GM23338 (cell line): ENCODE data around the gene STK11IP. TPM values are rescaled to one million over a fixed set of nuclear protein-coding genes. Genes with fewer than 3 reads are reported as not detected.

Experiments
- ATAC-seq: fragments of 200-7000 bp; cut with Tn5 transposase; 3 replicates; pipeline ENCODE4 v1.9.1; 2020
- DNase-seq: peaks from one replicate; pipeline ENCODE4 v3.0.0-alpha.2; 2015; ENCODE audit warnings: low spot score
- H2AFZ ChIP-seq: fragments of 200-600 bp; sonication (generic); 2 replicates; pipeline ENCODE4 v1.8.0; 2016; ENCODE audit warnings: antibody characterized with exemption, mild to moderate bottlenecking, moderate library complexity
- H3F3A ChIP-seq: fragments of 200-600 bp; sonication (generic); replicated peaks from 2 replicates; pipeline ENCODE4 v1.8.0; 2017; ENCODE audit warnings: antibody characterized with exemption, mixed run types, low read depth
- H3K27ac ChIP-seq: fragments of 200-600 bp; sonication (generic); 2 replicates; pipeline ENCODE4 v1.6.1; 2016; ENCODE audit warnings: low read depth
- H3K27me3 ChIP-seq: fragments of 200-600 bp; sonication (generic); 2 replicates; pipeline ENCODE4 v1.8.0; 2016; ENCODE audit warnings: mild to moderate bottlenecking, mixed run types, moderate library complexity; ENCODE audit not compliant: insufficient read depth
- H3K36me3 ChIP-seq: fragments of 200-600 bp; sonication (generic); 2 replicates; pipeline ENCODE4 v1.8.0; 2016; ENCODE audit warnings: mild to moderate bottlenecking; ENCODE audit not compliant: insufficient read depth
- H3K4me1 ChIP-seq: fragments of 200-600 bp; sonication (generic); 2 replicates; pipeline ENCODE4 v1.8.0; 2016; ENCODE audit warnings: mild to moderate bottlenecking, moderate library complexity; ENCODE audit not compliant: insufficient read depth
- H3K4me2 ChIP-seq: fragments of 200-600 bp; sonication (generic); 2 replicates; pipeline ENCODE4 v1.7.1; 2017; ENCODE audit warnings: mixed run types
- H3K4me3 ChIP-seq: fragments of 200-600 bp; sonication (generic); 2 replicates; pipeline ENCODE4 v1.6.1; 2016; ENCODE audit warnings: mixed run types
- H3K79me2 ChIP-seq: fragments of 200-600 bp; sonication (generic); replicated peaks from 2 replicates; pipeline ENCODE4 v1.8.0; 2017; ENCODE audit warnings: mild to moderate bottlenecking; ENCODE audit not compliant: insufficient read depth
- H3K9me2 ChIP-seq: fragments of 200-600 bp; sonication (generic); 2 replicates; pipeline ENCODE4 v1.8.0; 2017; ENCODE audit not compliant: insufficient read depth
- H4K20me1 ChIP-seq: fragments of 200-600 bp; sonication (generic); replicated peaks from 2 replicates; pipeline ENCODE4 v1.8.0; 2017; ENCODE audit warnings: mild to moderate bottlenecking; ENCODE audit not compliant: insufficient read depth
- H3K27ac Mint-ChIP-seq: 2 replicates; pipeline ENCODE4 v1.8.0; 2020; ENCODE audit warnings: inconsistent platforms, mild to moderate bottlenecking, moderate library complexity, mixed read lengths
- H3K27me3 Mint-ChIP-seq: 3 replicates; pipeline ENCODE4 v1.8.0; 2022; ENCODE audit warnings: low read depth, mild to moderate bottlenecking, moderate library complexity, mixed read lengths, inconsistent platforms; ENCODE audit not compliant: insufficient read depth, poor library complexity
- H3K36me3 Mint-ChIP-seq: 3 replicates; pipeline ENCODE4 v1.8.0; 2021; ENCODE audit warnings: low read depth, mild to moderate bottlenecking, inconsistent platforms, moderate library complexity, mixed read lengths
- H3K4me1 Mint-ChIP-seq: 3 replicates; pipeline ENCODE4 v1.8.0; 2020; ENCODE audit warnings: mild to moderate bottlenecking, inconsistent platforms, mixed read lengths
- H3K4me3 Mint-ChIP-seq: 3 replicates; pipeline ENCODE4 v1.8.0; 2021; ENCODE audit warnings: moderate library complexity, mild to moderate bottlenecking, inconsistent platforms, mixed read lengths
- H3K9me3 Mint-ChIP-seq: 3 replicates; pipeline ENCODE4 v1.8.0; 2020; ENCODE audit warnings: moderate library complexity, mild to moderate bottlenecking, inconsistent platforms, mixed read lengths
- CREB1 ChIP-seq: fragments of 250-450 bp; sonication (Bioruptor Pico); IDR thresholded peaks from 2 replicates; pipeline ENCODE4 v1.5.0; 2020; ENCODE audit warnings: low read depth, mild to moderate bottlenecking, moderate library complexity
- CTCF ChIP-seq, 2 experiments: fragments of 200-600 bp in 1 of 2; sonication (generic) in 1 of 2; conservative IDR thresholded peaks; 2 replicates each; pipeline versions ENCODE4 v1.5.1 to v1.6.1; 2016 to 2017; ENCODE audit warnings: antibody characterized with exemption in 2 of 2, low read depth in 2 of 2, mild to moderate bottlenecking in 2 of 2, moderate library complexity in 1 of 2
- ETS1 ChIP-seq: IDR thresholded peaks from 2 replicates; pipeline ENCODE4 v1.6.1; 2016; ENCODE audit warnings: antibody characterized with exemption
- EZH2 ChIP-seq: fragments of 200-600 bp; sonication (generic); IDR thresholded peaks from one replicate; pipeline ENCODE4 v1.8.0; 2017; ENCODE audit warnings: antibody characterized with exemption, mild to moderate bottlenecking, low read depth; ENCODE audit not compliant: unreplicated experiment
- EZH2phosphoT487 ChIP-seq: fragments of 200-600 bp; sonication (generic); IDR thresholded peaks from one replicate; pipeline ENCODE4 v1.8.1; 2018; ENCODE audit warnings: antibody characterized with exemption; ENCODE audit not compliant: unreplicated experiment
- JUNB ChIP-seq: IDR thresholded peaks from one replicate; pipeline ENCODE4 v1.6.1; 2016; ENCODE audit warnings: antibody characterized with exemption; ENCODE audit not compliant: unreplicated experiment
- REST ChIP-seq: IDR thresholded peaks from one replicate; pipeline ENCODE4 v1.6.1; 2018; ENCODE audit warnings: antibody characterized with exemption; ENCODE audit not compliant: unreplicated experiment
- ZNF114 ChIP-seq: fragments of 250-450 bp; sonication (Bioruptor Pico); IDR thresholded peaks from 2 replicates; pipeline ENCODE4 v1.5.0; 2020; ENCODE audit warnings: mild to moderate bottlenecking, moderate library complexity
- ZNF331 ChIP-seq: fragments of 250-450 bp; sonication (Bioruptor Pico); IDR thresholded peaks from 2 replicates; pipeline ENCODE4 v1.5.0; 2020; ENCODE audit warnings: low read depth, mild to moderate bottlenecking, moderate library complexity
- polyA plus RNA-seq: library from polyadenylated mRNA; unstranded; fragments of >200 nt; fragmentation: Nextera tagmentation; extraction: Ambion mirVana; gene quantifications from 2 replicates; pipeline ENCODE4 v1.2.1, GENCODE V29; 2016
- total RNA-seq: library from RNA; depleted of rRNA; stranded (reverse); fragments of >200 nt; shearing (Covaris generic); gene quantifications from 2 replicates; pipeline ENCODE4 v1.2.3, GENCODE V29; 2014

STK11IP gene
- total and polyA plus RNA-seq, 2 experiments from 2014 or later: 16.6 to 28.1 TPM

GRCh38 chr2:219648176-219648575, 50.5 kb downstream of the STK11IP start (continued):
- TF ChIP-seq CTCF (conservative IDR thresholded peaks at IDR 0.05; ENCODE audit: low read depth in 2 of 2): no peak
- no peak for TF ChIP-seq EZH2phosphoT487
- no peak for TF ChIP-seq CREB1 (CRISPR knock-in tag)
- TF ChIP-seq ZNF331: no peak

- H3K27ac Mint-ChIP-seq: no peak overlapping the region
- H3K9me2 ChIP-seq: no peaks in the 10 kb centered on the region
Measured at GRCh38 chr2:219648963-219649362, 51.3 kb downstream of the STK11IP start.

More at GRCh38 chr2:219648963-219649362, 51.3 kb downstream of the STK11IP start:
- no peaks in the 10 kb centered on the region for H4K20me1 ChIP-seq
- TF ChIP-seq ZNF114 (no peak), CTCF (conservative IDR thresholded peaks at IDR 0.05; ENCODE audit: low read depth in 2 of 2) (no peak), ZNF331 (no peak), EZH2 (no peak), ETS1 (no peak), JUNB (no peak), CREB1 (CRISPR knock-in tag) (no peak), REST (no peak), EZH2phosphoT487 (no peak)
- no peaks in the 10 kb centered on the region for H3K27me3 ChIP-seq
- DNase-seq: no peak
- Mint-ChIP-seq H3K4me3 (no peak overlapping the region), H3K4me1 (peaks cover 15% of the 10 kb centered on the region), H3K9me3 (no peaks in the 10 kb centered on the region; the same call in 2 of the 3 replicates), H3K36me3 (no peaks in the 10 kb centered on the region), H3K27me3 (peaks cover 2% of the 10 kb centered on the region)
- H3K4me3 ChIP-seq: no peak overlapping the region
- peaks cover 10% of the 10 kb centered on the region; the same call in 1 of the 2 replicates for H3K4me1 ChIP-seq
- no peak overlapping the region for H3K4me2 ChIP-seq
- H3K27ac ChIP-seq: no peak overlapping the region
- no peak for ATAC-seq
- no peaks in the 10 kb centered on the region for H3K79me2 ChIP-seq
- H2AFZ ChIP-seq: no peak overlapping the region; the same call in 1 of the 2 replicates
- H3F3A ChIP-seq: no peaks in the 10 kb centered on the region
- no peaks in the 10 kb centered on the region for H3K36me3 ChIP-seq
